HEK293 (cell line): ENCODE results near the gene GLTP.

Source experiments
- CTCF ChIA-PET: fragments of 350-600 bp; formaldehyde crosslinking; extraction: SDS; loops from one replicate; lab custom pipeline; 2021; ENCODE audit warnings: antibody characterized with exemption; lab: Yijun Ruan, JAX
- POLR2A ChIA-PET: fragments of 300-600 bp; formaldehyde crosslinking; extraction: SDS; loops from one replicate; lab custom pipeline; 2020; ENCODE audit warnings: antibody characterized with exemption, inconsistent platforms; lab: Yijun Ruan, JAX
- H3K27ac ChIP-seq: fragments of 200-500 bp; sonication (Bioruptor generic); 2 replicates; pipeline ENCODE4 v1.5.1; 2014; ENCODE audit warnings: low read depth, low read length, control low read depth, inconsistent platforms; ENCODE audit errors: extremely low read depth
- H3K36me3 ChIP-seq, 2 experiments: fragments of 200-500 bp in 1 of 2; sonication (Bioruptor generic) in 1 of 2; 1 replicate in 1 of 2; 2 replicates in 1 of 2; pipeline ENCODE4 v1.5.1; 2014 to 2017; ENCODE audit warnings: inconsistent platforms in 2 of 2, low read length in 2 of 2; ENCODE audit not compliant: control insufficient read depth in 2 of 2, insufficient read depth in 1 of 2
- H3K4me1 ChIP-seq: fragments of 200-500 bp; sonication (Bioruptor generic); 2 replicates; pipeline ENCODE4 v1.5.1; 2014; ENCODE audit warnings: mild to moderate bottlenecking, low read length, inconsistent platforms; ENCODE audit not compliant: control insufficient read depth, insufficient read depth
- H3K4me3 ChIP-seq: 2 replicates; pipeline ENCODE4 v1.5.1; 2011; ENCODE audit warnings: low read depth, mild to moderate bottlenecking, control low read depth, low read length, moderate library complexity
- H3K9me3 ChIP-seq: fragments of 200-500 bp; sonication (Bioruptor generic); 2 replicates; pipeline ENCODE4 v1.5.1; 2014; ENCODE audit warnings: low read depth, low read length, inconsistent platforms; ENCODE audit not compliant: control insufficient read depth, insufficient read depth
- BCL11B ChIP-seq: fragments of 450-650 bp; formaldehyde crosslinking; IDR thresholded peaks from 2 replicates; pipeline ENCODE4 v1.5.1; 2016; ENCODE audit warnings: low read depth, missing biosample characterization, missing genetic modification characterization
- EGR2 ChIP-seq: fragments of 450-650 bp; formaldehyde crosslinking; IDR thresholded peaks from 2 replicates; pipeline ENCODE4 v1.5.1; 2016; ENCODE audit warnings: low read depth, missing biosample characterization, missing genetic modification characterization
- HIC1 ChIP-seq: fragments of 450-650 bp; formaldehyde crosslinking; IDR thresholded peaks from 2 replicates; pipeline ENCODE4 v1.5.1; 2016; ENCODE audit warnings: missing biosample characterization, missing genetic modification characterization
- HOXD13 ChIP-seq: sonication (generic); formaldehyde crosslinking; IDR thresholded peaks from 2 replicates; pipeline ENCODE4 v1.8.0; 2022; ENCODE audit warnings: missing genetic modification reagents, borderline replicate concordance
- KLF7 ChIP-seq: fragments of 450-650 bp; formaldehyde crosslinking; IDR thresholded peaks from 2 replicates; pipeline ENCODE4 v1.5.1; 2016; ENCODE audit warnings: missing biosample characterization, missing genetic modification characterization, borderline replicate concordance
- MYNN ChIP-seq: fragments of 450-650 bp; formaldehyde crosslinking; IDR thresholded peaks from 2 replicates; pipeline ENCODE4 v1.5.1; 2016; ENCODE audit warnings: missing biosample characterization, missing genetic modification characterization, borderline replicate concordance
- PRDM1 ChIP-seq: fragments of 450-650 bp; formaldehyde crosslinking; IDR thresholded peaks from 2 replicates; pipeline ENCODE4; 2016; ENCODE audit warnings: missing biosample characterization, missing genetic modification characterization
- SCRT1 ChIP-seq: fragments of 450-650 bp; formaldehyde crosslinking; IDR thresholded peaks from 2 replicates; pipeline ENCODE4 v1.5.1; 2016; ENCODE audit warnings: missing biosample characterization, missing genetic modification characterization, borderline replicate concordance
- SETDB1 ChIP-seq: IDR thresholded peaks from one replicate; pipeline ENCODE4 v1.6.1; 2017; ENCODE audit warnings: mild to moderate bottlenecking, low read length, moderate library complexity, mixed read lengths; ENCODE audit not compliant: insufficient read length
- SP3 ChIP-seq: fragments of 450-650 bp; formaldehyde crosslinking; IDR thresholded peaks from 2 replicates; pipeline ENCODE4 v1.5.1; 2016; ENCODE audit warnings: missing biosample characterization, missing genetic modification characterization
- TCF7L2 ChIP-seq: IDR thresholded peaks from 2 replicates; pipeline ENCODE4 v1.6.1; 2011; ENCODE audit warnings: low read depth, mild to moderate bottlenecking, inconsistent platforms, low read length, moderate library complexity, borderline replicate concordance
- ZBTB20 ChIP-seq: fragments of 450-650 bp; formaldehyde crosslinking; IDR thresholded peaks from 2 replicates; pipeline ENCODE4 v1.5.1; 2016; ENCODE audit warnings: missing biosample characterization, missing genetic modification characterization
- ZNF140 ChIP-seq: fragments of 450-650 bp; formaldehyde crosslinking; IDR thresholded peaks from 2 replicates; pipeline ENCODE4 v1.5.1; 2016; ENCODE audit warnings: missing biosample characterization, missing genetic modification characterization
- ZNF202 ChIP-seq: fragments of 450-650 bp; formaldehyde crosslinking; IDR thresholded peaks from 2 replicates; pipeline ENCODE4 v1.5.1; 2016; ENCODE audit warnings: missing biosample characterization, missing genetic modification characterization, borderline replicate concordance
- ZNF214 ChIP-seq: fragments of 450-650 bp; formaldehyde crosslinking; IDR thresholded peaks from 2 replicates; pipeline ENCODE4 v1.5.1; 2017; ENCODE audit warnings: missing biosample characterization, mild to moderate bottlenecking, missing genetic modification characterization, borderline replicate concordance
- ZNF26 ChIP-seq: fragments of 450-650 bp; formaldehyde crosslinking; IDR thresholded peaks from 2 replicates; pipeline ENCODE4 v1.5.1; 2016; ENCODE audit warnings: missing biosample characterization, missing genetic modification characterization
- ZNF350 ChIP-seq: fragments of 450-650 bp; formaldehyde crosslinking; IDR thresholded peaks from 2 replicates; pipeline ENCODE4 v1.5.0; 2017; ENCODE audit warnings: missing biosample characterization, mild to moderate bottlenecking, missing genetic modification characterization
- ZNF366 ChIP-seq: fragments of 450-650 bp; formaldehyde crosslinking; conservative IDR thresholded peaks from 2 replicates; pipeline ENCODE4 v1.5.1; 2016; ENCODE audit warnings: missing biosample characterization, missing genetic modification characterization
- ZNF449 ChIP-seq: fragments of 450-650 bp; formaldehyde crosslinking; IDR thresholded peaks from 2 replicates; pipeline ENCODE4 v1.5.1; 2017; ENCODE audit warnings: missing biosample characterization, mild to moderate bottlenecking, missing genetic modification characterization, moderate library complexity
- ZNF473 ChIP-seq: fragments of 450-650 bp; formaldehyde crosslinking; IDR thresholded peaks from 2 replicates; pipeline ENCODE4 v1.5.1; 2017; ENCODE audit warnings: missing biosample characterization, missing genetic modification characterization
- ZNF501 ChIP-seq: fragments of 450-650 bp; formaldehyde crosslinking; IDR thresholded peaks from 2 replicates; pipeline ENCODE4 v1.5.1; 2016; ENCODE audit warnings: missing biosample characterization, missing genetic modification characterization
- ZNF558 ChIP-seq: fragments of 450-650 bp; formaldehyde crosslinking; IDR thresholded peaks from 2 replicates; pipeline ENCODE4 v1.5.1; 2016; ENCODE audit warnings: missing biosample characterization, missing genetic modification characterization
- ZNF621 ChIP-seq: fragments of 450-650 bp; formaldehyde crosslinking; IDR thresholded peaks from 2 replicates; pipeline ENCODE4 v1.5.1; 2017; ENCODE audit warnings: missing biosample characterization, missing genetic modification characterization
- ZNF747 ChIP-seq: fragments of 450-650 bp; formaldehyde crosslinking; IDR thresholded peaks from 2 replicates; pipeline ENCODE4 v1.5.1; 2016; ENCODE audit warnings: missing biosample characterization, missing genetic modification characterization
- ZNF791 ChIP-seq: fragments of 450-650 bp; formaldehyde crosslinking; IDR thresholded peaks from 2 replicates; pipeline ENCODE4 v1.5.1; 2016; ENCODE audit warnings: missing biosample characterization, missing genetic modification characterization
- ZNF792 ChIP-seq: fragments of 450-650 bp; formaldehyde crosslinking; IDR thresholded peaks from 2 replicates; pipeline ENCODE4 v1.5.1; 2016; ENCODE audit warnings: missing biosample characterization, missing genetic modification characterization
- TF ChIP-seq, protein P1 (sequence below): fragments of 450-650 bp; formaldehyde crosslinking; IDR thresholded peaks from 2 replicates; pipeline ENCODE4 v1.5.1; 2016; ENCODE audit warnings: missing biosample characterization, missing genetic modification characterization
- TF ChIP-seq, protein P2 (sequence below): fragments of 450-650 bp; formaldehyde crosslinking; IDR thresholded peaks from 2 replicates; pipeline ENCODE4; 2016; ENCODE audit warnings: missing biosample characterization, missing genetic modification characterization

GLTP gene

DNA sequence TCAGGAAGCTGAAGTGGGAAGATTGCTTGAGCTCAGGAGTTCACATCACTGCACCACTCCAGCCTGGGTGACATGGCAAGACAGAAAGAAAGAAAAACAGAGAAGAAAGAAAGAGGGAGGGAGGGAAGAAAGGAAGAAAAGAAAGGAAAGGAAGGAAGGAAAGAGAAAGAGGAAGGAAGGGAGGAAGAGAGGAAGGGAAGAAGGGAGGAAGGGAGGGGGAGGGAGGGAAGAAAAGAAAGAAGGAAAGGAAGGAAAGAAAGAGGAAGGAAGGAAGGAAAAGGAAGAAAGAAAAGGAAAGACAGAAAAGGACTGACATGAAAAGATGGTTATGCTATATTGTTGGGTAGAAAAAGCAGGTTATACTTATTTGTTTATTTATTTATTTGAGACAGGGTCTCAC lies 3.9 kb downstream of the GLTP start:
- POLR2A ChIA-PET, result no interaction called here
- Histone ChIP-seq H3K9me3 (no peaks in the 10 kb centered on the region), H3K4me3 (no peak overlapping the region), H3K4me1 (peaks cover 12% of the 10 kb centered on the region), H3K27ac (no peak overlapping the region), H3K36me3 (peaks cover 0 to 9% of the 10 kb centered on the region in 2 experiments; a peak in 1 of 3 replicates)
- CTCF ChIA-PET, result interaction anchor here (0.6 to 6.5 kb wide), 5 partner anchors 23 to 239 kb away, joined by 3 to 42 read pairs (median 5); no protein-coding TSS in a partner anchor
- peak; percentile 81 for TF ChIP-seq PRDM1 (tag by site-specific recombination)
- TF ChIP-seq ZNF366 (tag by site-specific recombination), result peak; percentile 99
- no peak for TF ChIP-seq SCRT1 (tag by site-specific recombination)
- no peak for TF ChIP-seq MYNN (tag by site-specific recombination)
- no peak for TF ChIP-seq ZNF202 (tag by site-specific recombination)

DNA sequence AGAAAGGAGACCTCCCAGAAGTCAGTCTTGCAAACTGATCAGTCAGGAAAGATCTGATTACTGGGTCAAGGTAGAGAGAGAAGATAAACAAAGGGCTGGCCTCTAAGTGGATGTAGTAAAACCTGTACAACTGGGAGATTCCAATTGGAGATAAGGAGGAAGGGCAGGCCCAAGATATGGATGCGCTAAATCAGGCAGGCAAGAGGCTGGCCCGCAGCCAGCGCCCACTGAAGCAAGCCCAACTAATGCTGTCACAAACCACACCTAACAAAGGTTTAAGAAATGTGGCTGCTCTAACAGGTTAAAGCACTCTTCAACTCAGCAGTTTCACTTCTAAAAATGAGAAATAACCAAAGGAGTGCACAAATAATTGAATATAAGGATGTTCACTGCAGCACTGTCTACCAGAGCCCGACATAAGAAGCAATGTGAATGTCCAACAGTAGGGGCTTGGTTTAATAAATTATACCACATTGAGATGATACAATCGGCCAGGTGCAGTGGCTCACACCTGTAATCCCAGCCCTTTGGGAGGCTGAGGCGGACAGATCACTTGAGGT lies 4.7 kb downstream of the GLTP start:
- POLR2A ChIA-PET, result no interaction called here
- Histone ChIP-seq H3K9me3 (no peaks in the 10 kb centered on the region), H3K27ac (no peak overlapping the region), H3K36me3 (peaks cover 0 to 9% of the 10 kb centered on the region in 2 experiments; a peak in 1 of 3 replicates), H3K4me3 (no peak overlapping the region), H3K4me1 (peaks cover 12% of the 10 kb centered on the region)
- CTCF ChIA-PET, result interaction anchor here (0.6 to 6.5 kb wide), 5 partner anchors 22 to 240 kb away, joined by 3 to 42 read pairs (median 5); no protein-coding TSS in a partner anchor
- TF ChIP-seq ZNF792 (no peak), TCF7L2 (no peak), KLF7 (tag by site-specific recombination) (no peak; the same call in 1 of the 2 replicates), ZNF214 (tag by site-specific recombination) (no peak), ZNF473 (tag by site-specific recombination) (no peak), SETDB1 (no peak), ZBTB20 (no peak), ZNF791 (tag by site-specific recombination) (no peak), ZNF449 (tag by site-specific recombination) (peak; percentile 97), HOXD13 (CRISPR knock-in tag) (no peak), ZNF558 (no peak), ZNF350 (tag by site-specific recombination) (no peak), ZNF140 (no peak), SP3 (no peak), BCL11B (no peak), ZNF501 (no peak), EGR2 (tag by site-specific recombination) (no peak), PRDM1 (tag by site-specific recombination) (0 out of 2 replicates have a peak, but pooled peaks have one; percentile 23), ZNF621 (no peak), ZNF26 (tag by site-specific recombination) (no peak), HIC1 (no peak), ZNF747 (tag by site-specific recombination) (no peak)
- TF ChIP-seq, protein P1, sequence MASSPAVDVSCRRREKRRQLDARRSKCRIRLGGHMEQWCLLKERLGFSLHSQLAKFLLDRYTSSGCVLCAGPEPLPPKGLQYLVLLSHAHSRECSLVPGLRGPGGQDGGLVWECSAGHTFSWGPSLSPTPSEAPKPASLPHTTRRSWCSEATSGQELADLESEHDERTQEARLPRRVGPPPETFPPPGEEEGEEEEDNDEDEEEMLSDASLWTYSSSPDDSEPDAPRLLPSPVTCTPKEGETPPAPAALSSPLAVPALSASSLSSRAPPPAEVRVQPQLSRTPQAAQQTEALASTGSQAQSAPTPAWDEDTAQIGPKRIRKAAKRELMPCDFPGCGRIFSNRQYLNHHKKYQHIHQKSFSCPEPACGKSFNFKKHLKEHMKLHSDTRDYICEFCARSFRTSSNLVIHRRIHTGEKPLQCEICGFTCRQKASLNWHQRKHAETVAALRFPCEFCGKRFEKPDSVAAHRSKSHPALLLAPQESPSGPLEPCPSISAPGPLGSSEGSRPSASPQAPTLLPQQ (tag by site-specific recombination), result peak; percentile 25; the same call in 1 of the 2 replicates
- TF ChIP-seq, protein P2, sequence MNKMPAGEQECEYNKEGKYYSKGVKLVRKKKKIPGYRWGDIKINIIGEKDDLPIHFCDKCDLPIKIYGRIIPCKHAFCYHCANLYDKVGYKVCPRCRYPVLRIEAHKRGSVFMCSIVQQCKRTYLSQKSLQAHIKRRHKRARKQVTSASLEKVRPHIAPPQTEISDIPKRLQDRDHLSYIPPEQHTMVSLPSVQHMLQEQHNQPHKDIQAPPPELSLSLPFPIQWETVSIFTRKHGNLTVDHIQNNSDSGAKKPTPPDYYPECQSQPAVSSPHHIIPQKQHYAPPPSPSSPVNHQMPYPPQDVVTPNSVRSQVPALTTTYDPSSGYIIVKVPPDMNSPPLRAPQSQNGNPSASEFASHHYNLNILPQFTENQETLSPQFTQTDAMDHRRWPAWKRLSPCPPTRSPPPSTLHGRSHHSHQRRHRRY (tag by site-specific recombination), result no peak
